Lung (tissue), 12 donors: ENCODE results near the gene CETP. TPM values are rescaled to one million over a fixed set of nuclear protein-coding genes. Genes with fewer than 3 reads are reported as not detected.
"Not testable (repeated sequence)": the region's sequence is repeated elsewhere in the genome, so short reads cannot be mapped to it uniquely, and the experiment has no call there.

Source experiments
- ATAC-seq: fragments of 200-7000 bp; cut with Tn5 transposase; one replicate; pipeline ENCODE4 v1.9.1; 2020; ENCODE audit warnings: moderate number of reproducible peaks; ENCODE audit not compliant: insufficient read depth, low FRiP score
- DNase-seq, 3 donors: peaks; one replicate each; pipeline ENCODE4 v3.0.0-alpha.2; 2013 to 2017
- H3K27ac ChIP-seq, 2 donors: one replicate each; pipeline ENCODE4 v1.5.1; 2013; ENCODE audit warnings: mild to moderate bottlenecking in 2 of 2, moderate library complexity in 2 of 2, control low read depth in 1 of 2, inconsistent platforms in 1 of 2, low read depth in 1 of 2, low read length in 1 of 2
- H3K27me3 ChIP-seq, 3 donors: one replicate each; pipeline ENCODE4 v1.5.1; 2013; ENCODE audit warnings: low read length in 2 of 3; ENCODE audit not compliant: control insufficient read depth in 3 of 3, insufficient read depth in 3 of 3
- H3K36me3 ChIP-seq, 4 donors: one replicate each; pipeline ENCODE4 v1.5.1; 2013; ENCODE audit warnings: low read length in 4 of 4, mild to moderate bottlenecking in 1 of 4, moderate library complexity in 1 of 4; ENCODE audit not compliant: control insufficient read depth in 4 of 4, insufficient read depth in 4 of 4
- H3K4me1 ChIP-seq, 5 donors: one replicate each; pipeline ENCODE4 v1.5.1; 2013; ENCODE audit warnings: low read length in 5 of 5, mild to moderate bottlenecking in 2 of 5, moderate library complexity in 1 of 5; ENCODE audit not compliant: control insufficient read depth in 5 of 5, insufficient read depth in 5 of 5
- H3K4me3 ChIP-seq: one replicate; pipeline ENCODE4 v1.5.1; 2013; ENCODE audit warnings: mild to moderate bottlenecking, control low read depth, moderate library complexity
- H3K9ac ChIP-seq, 2 donors: one replicate each; pipeline ENCODE4 v1.5.1; 2013; ENCODE audit warnings: low read length in 2 of 2, control low read depth in 1 of 2; ENCODE audit not compliant: insufficient read depth in 1 of 2
- H3K9me3 ChIP-seq, 4 donors: one replicate each; pipeline ENCODE4 v1.5.1; 2013; ENCODE audit warnings: low read length in 3 of 4, mild to moderate bottlenecking in 1 of 4, moderate library complexity in 1 of 4; ENCODE audit not compliant: control insufficient read depth in 4 of 4, insufficient read depth in 3 of 4
- WGBS, 2 donors: extraction: QIAGEN DNeasy Blood & Tissue Kit; methylation state at CpG; one replicate each; pipeline ENCODE4 v1.1.7; 2013; 5-methylcytosine and 5-hydroxymethylcytosine counted together
- polyA plus RNA-seq, 2 donors: library from polyadenylated mRNA; stranded (reverse); fragments of 200-250 nt; gene quantifications; one replicate each; pipeline ENCODE4 v1.2.1, GENCODE V29; 2013
- total RNA-seq, 2 donors: library from RNA; depleted of rRNA in 1 of 2; stranded (reverse); fragments of >200 nt in 1 of 2; gene quantifications; one replicate each; pipeline ENCODE4 v1.2.1, GENCODE V29; 2014 to 2021
- TF ChIP-seq, protein P1 (sequence below): IDR thresholded peaks from 2 replicates; pipeline ENCODE4 v1.5.1; 2012; ENCODE audit warnings: mild to moderate bottlenecking; ENCODE audit errors: control extremely low read depth, extremely low read depth
- donor health status: control.
- donor health status: control.
- donor health status: Bipolar disorder and iron deficiency.
- donor health status: healthy.
- donor health status: DM: yes; HTN: yes; CAD: no.

CETP gene
- total and polyA plus RNA-seq, 4 donors, result 0.71 to 8.4 (median 0.83) TPM

- Histone ChIP-seq H3K9ac (no peak overlapping the region), H3K9me3 (no peaks in the 10 kb centered on the region), H3K4me3 (no peak overlapping the region), H3K27ac (no peak overlapping the region), H3K4me1 (peaks cover 0 to 14% (median 5%) of the 10 kb centered on the region in 5 donors), H3K27me3 (no peaks in the 10 kb centered on the region), H3K36me3 (no peaks in the 10 kb centered on the region)
- TF ChIP-seq, protein P1, sequence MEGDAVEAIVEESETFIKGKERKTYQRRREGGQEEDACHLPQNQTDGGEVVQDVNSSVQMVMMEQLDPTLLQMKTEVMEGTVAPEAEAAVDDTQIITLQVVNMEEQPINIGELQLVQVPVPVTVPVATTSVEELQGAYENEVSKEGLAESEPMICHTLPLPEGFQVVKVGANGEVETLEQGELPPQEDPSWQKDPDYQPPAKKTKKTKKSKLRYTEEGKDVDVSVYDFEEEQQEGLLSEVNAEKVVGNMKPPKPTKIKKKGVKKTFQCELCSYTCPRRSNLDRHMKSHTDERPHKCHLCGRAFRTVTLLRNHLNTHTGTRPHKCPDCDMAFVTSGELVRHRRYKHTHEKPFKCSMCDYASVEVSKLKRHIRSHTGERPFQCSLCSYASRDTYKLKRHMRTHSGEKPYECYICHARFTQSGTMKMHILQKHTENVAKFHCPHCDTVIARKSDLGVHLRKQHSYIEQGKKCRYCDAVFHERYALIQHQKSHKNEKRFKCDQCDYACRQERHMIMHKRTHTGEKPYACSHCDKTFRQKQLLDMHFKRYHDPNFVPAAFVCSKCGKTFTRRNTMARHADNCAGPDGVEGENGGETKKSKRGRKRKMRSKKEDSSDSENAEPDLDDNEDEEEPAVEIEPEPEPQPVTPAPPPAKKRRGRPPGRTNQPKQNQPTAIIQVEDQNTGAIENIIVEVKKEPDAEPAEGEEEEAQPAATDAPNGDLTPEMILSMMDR, result no peak
- WGBS, 2 donors, result 84 to 91% methylated on average over 15 of the region's 15 CpGs
- DNase-seq (no peak), ATAC-seq (no peak)
Observed at GRCh38 chr16:57004387-57005250, 42.9 kb downstream of the CETP start.

DNA sequence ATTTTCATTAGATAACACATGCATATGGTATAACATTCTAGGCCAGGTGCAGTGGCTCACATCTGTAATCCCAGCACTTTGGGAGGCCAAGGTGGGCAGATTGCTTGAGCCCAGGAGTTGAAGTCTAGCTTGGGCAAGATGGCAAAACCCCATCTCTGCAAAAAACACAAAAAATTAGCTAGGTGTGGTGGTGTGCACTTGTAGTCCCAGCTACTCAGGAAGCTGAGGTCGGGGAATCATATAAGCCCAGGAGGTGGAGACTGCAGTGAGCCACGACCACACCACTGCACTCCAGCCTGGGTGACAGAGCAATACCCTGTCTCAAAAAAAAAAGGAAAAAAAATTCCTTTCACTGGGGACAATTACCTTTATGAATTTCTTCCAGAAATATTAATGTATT, 43.8 kb downstream of the CETP start:
- WGBS, 2 donors, result 42 to 65% methylated on average over 2 of the region's 2 CpGs
- H3K4me3 ChIP-seq, H3K27me3 ChIP-seq, H3K9ac ChIP-seq, H3K36me3 ChIP-seq, H3K9me3 ChIP-seq, H3K27ac ChIP-seq, ATAC-seq, H3K4me1 ChIP-seq, DNase-seq: not testable (repeated sequence)

GRCh38 chr16:57007050-57007449, 45.3 kb downstream of the CETP start:
- WGBS, 2 donors, result 59 to 70% methylated on average over 5 of the region's 5 CpGs

GRCh38 chr16:57007530-57007929, 45.8 kb downstream of the CETP start:
- ATAC-seq, result no peak
- H3K27me3 ChIP-seq, result no peaks in the 10 kb centered on the region
- H3K4me1 ChIP-seq, result peaks cover 0 to 3% (median 0%) of the 10 kb centered on the region in 5 donors
- TF ChIP-seq, protein P1, result no peak
- no peak overlapping the region for H3K27ac ChIP-seq
- H3K36me3 ChIP-seq, result no peaks in the 10 kb centered on the region
- DNase-seq, result no peak
- H3K9me3 ChIP-seq, result no peaks in the 10 kb centered on the region
- 85 to 88% methylated on average over 3 of the region's 3 CpGs for WGBS, 2 donors
- no peak overlapping the region for H3K4me3 ChIP-seq
- no peak overlapping the region for H3K9ac ChIP-seq

More at GRCh38 chr16:57007050-57007449, 45.3 kb downstream of the CETP start:
- DNase-seq, result no peak
- Histone ChIP-seq H3K9me3 (no peaks in the 10 kb centered on the region), H3K27me3 (no peaks in the 10 kb centered on the region), H3K4me3 (no peak overlapping the region), H3K9ac (no peak overlapping the region), H3K36me3 (no peaks in the 10 kb centered on the region), H3K27ac (no peak overlapping the region), H3K4me1 (peaks cover 0 to 3% (median 0%) of the 10 kb centered on the region in 5 donors)
- no peak for ATAC-seq
- TF ChIP-seq, protein P1, result no peak
